Adrenal gland (tissue), 5 donors: Measurements from ENCODE around the gene ADPRS.

Source experiments
- CTCF ChIP-seq, 6 experiments: fragments of 450-650 bp in 4 of 6; fragments of 200-600 bp in 2 of 6; sonication (generic) in 1 of 6; IDR thresholded peaks; 1 replicate in 5 of 6; 2 replicates in 1 of 6; pipeline versions ENCODE4 v1.5.1 to v1.8.0; 2016 to 2021; ENCODE audit warnings: antibody characterized with exemption in 6 of 6, mild to moderate bottlenecking in 2 of 6, moderate library complexity in 1 of 6
- POLR2A ChIP-seq, 2 donors: fragments of 450-650 bp; IDR thresholded peaks; one replicate each; pipeline ENCODE4 v1.6.1; 2017; ENCODE audit warnings: antibody characterized with exemption in 2 of 2, mild to moderate bottlenecking in 2 of 2, moderate library complexity in 1 of 2
- donor health status: DM: no; HTN: no; CAD: no.

GRCh38 chr1:36070349-36070748, 18.3 kb upstream of the ADPRS start:
- TF ChIP-seq CTCF (IDR thresholded peaks at IDR 0.05), result no peak
- TF ChIP-seq POLR2A (IDR thresholded peaks at IDR 0.05), result no peak
